ENCODE measurements around the gene CCDC27. TPM values are rescaled to one million over a fixed set of nuclear protein-coding genes. Genes with fewer than 3 reads are reported as not detected.

The CCDC27 gene
- polyA plus RNA-seq = not detected

DNA sequence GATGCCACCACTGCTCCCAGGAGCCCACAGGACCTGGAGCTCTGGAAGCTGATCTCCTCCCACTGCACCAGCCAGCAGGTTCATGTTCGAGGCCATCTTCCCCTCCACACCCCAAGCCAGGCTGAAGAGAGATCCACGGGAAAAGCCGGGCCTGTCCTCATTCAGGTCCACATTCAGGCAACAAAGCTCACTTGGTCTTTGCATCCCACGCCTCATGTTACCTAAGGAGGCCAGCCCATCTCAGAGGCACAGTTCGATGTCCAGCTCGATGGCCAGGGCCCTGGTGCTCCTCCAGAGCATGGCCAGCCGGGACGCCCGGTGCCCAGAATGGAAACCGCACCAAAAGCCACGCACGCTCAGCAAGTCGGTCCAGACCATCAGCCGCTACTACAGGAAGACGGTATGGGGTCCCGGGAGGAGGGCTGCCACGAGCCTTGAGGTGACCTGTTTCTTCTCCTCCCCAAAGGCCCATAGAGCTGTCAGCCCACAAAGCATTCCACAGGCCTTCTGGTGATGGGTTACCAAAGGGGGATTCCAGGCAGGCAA, at the start of gene CCDC27:
Gene CCDC27, plus strand, starts transcription at position 51 of the 546 bp plus-strand sequence. Its CDS starts 32 bp downstream, at position 83.
- 84 to 89% (median 86%) methylated on average over 17 of the region's 17 CpGs for WGBS, 3 donors
- H3K27ac ChIP-seq (ENCODE audit: low read depth, low read length) = no peak within 1 kb of the TSS

GRCh38 chr1:3702528-3702927, 49.7 kb upstream of the CCDC27 start:
- no peak overlapping the region for H3K27ac ChIP-seq (ENCODE audit: low read depth, low read length)
- 56 to 83% (median 67%) methylated on average over 19 of the region's 19 CpGs for WGBS, 3 donors

- H3K27ac ChIP-seq (ENCODE audit: low read depth, low read length) = no peak overlapping the region
- 60 to 75% (median 63%) methylated on average over 21 of the region's 21 CpGs for WGBS, 3 donors
These were observed 49.1 kb upstream of the CCDC27 start for GRCh38 chr1:3702990-3703728.

- WGBS, 3 donors = 43 to 82% (median 50%) methylated on average over 27 to 28 of the region's 28 CpGs
- H3K27ac ChIP-seq (ENCODE audit: low read depth, low read length) = no peak overlapping the region
These were observed 48.4 kb upstream of the CCDC27 start for GRCh38 chr1:3703786-3704371.

- 70 to 85% (median 78%) methylated on average over 19 of the region's 19 CpGs for WGBS, 3 donors
- no peak overlapping the region for H3K27ac ChIP-seq (ENCODE audit: low read depth, low read length)
These were observed 46.8 kb upstream of the CCDC27 start for GRCh38 chr1:3705341-3705950.

DNA sequence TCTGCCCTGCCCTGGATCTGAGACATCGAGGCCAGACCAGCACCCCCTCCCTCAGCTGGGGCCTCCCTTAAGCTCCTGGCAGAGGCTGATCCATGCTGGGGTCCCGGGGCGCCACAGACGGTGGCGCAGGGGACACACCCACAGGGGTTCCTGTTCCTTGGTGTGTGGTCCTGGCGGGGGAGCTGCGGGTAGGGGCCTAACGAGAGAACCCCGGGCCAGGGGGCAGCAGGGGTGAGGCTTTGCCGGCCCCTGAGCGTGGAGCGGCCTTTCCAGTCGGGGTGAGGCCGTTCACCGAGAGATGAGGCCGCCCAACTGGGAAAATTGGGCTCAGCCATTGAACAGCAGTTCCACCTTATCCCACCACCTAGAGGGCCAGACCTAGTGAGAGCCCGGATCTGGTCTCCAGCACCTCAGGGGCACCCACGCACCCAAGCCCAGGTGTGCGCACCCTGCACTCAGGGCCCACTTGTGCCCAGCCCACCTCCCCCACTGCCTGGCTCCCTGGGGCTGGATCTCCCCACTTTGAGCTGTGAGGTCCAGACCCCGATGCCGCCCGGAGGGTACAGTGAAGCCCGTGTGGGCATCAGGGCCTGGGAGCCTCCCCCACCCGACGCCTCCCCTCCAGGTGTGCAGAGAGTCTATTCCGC, 45.5 kb upstream of the CCDC27 start:
- WGBS, 3 donors = 71 to 90% (median 82%) methylated on average over 24 to 26 of the region's 26 CpGs
- H3K27ac ChIP-seq (ENCODE audit: low read depth, low read length) = no peak overlapping the region

DNA sequence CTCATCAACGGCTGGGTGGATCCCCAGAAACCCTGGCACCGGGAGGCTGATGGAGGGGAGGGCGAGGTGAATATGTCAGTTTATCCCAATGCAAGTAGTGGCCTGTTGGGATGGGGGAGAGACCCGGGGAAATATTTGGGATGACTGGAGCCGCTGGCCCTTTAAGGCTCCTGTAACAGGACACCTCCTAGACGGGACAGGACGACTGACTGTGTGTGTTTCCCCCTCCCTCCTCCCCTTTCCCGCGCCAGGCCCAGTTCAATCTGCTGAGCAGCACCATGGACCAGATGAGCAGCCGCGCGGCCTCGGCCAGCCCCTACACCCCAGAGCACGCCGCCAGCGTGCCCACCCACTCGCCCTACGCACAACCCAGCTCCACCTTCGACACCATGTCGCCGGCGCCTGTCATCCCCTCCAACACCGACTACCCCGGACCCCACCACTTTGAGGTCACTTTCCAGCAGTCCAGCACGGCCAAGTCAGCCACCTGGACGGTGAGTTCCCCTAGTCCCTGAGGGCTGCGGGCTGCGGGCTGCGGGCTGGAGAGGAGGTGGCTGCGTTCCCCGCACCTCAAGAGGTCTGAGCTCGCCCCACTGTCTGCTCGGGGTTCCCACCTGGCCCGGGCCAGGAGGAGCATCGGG, 44.8 kb upstream of the CCDC27 start:
- WGBS, 3 donors = 32 to 58% (median 34%) methylated on average over 32 to 35 of the region's 35 CpGs
- no peak overlapping the region for H3K27ac ChIP-seq (ENCODE audit: low read depth, low read length)

DNA sequence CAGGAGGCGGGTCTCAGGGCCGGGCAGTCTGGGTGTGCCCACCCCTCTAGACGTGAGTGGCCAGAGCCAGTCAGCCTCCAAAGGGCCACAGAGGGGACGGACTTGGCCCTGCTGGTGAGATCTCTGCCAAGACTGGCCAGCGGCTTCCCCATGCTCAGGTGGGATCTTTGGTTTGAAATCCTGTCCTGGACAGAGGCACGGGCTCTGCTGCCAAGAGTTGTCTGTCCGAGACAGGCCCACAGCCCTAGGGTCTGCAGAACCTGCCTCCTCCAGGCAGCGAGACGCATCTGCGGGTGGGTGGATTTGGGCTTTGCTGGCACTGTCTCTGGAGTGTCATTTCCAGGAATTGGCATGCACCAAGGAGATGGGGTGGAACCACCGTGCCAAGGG, 44.3 kb upstream of the CCDC27 start:
- H3K27ac ChIP-seq (ENCODE audit: low read depth, low read length) = no peak overlapping the region
- WGBS, 3 donors = 68 to 81% (median 73%) methylated on average over 11 of the region's 11 CpGs

DNA sequence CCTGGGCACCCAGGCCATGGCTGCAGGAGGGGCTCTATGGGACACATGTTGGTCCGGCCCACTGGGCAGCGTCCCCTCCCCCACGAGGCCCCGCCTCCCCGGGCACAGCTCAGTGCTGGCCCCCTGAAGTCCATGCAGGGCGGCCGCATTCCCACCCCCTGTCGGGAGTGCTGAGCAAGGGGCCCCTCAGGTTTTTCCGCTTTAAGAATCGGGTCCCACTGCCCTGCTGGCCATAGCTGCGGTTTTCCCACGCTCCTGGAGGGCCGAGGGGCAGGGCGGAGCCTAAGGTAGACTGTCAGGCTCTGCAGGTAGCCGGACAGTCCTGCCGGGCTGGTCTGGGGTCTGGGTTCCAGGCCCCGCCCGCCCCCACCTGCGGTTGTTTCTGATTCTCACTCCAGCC, 43.5 kb upstream of the CCDC27 start:
- H3K27ac ChIP-seq (ENCODE audit: low read depth, low read length) = no peak overlapping the region
- 8 to 31% (median 27%) methylated on average over 16 to 19 of the region's 19 CpGs for WGBS, 3 donors

GRCh38 chr1:3710251-3710650, 42.0 kb upstream of the CCDC27 start:
- no peak overlapping the region for H3K27ac ChIP-seq (ENCODE audit: low read depth, low read length)
- 86 to 92% (median 87%) methylated on average over 12 to 15 of the region's 15 CpGs for WGBS, 3 donors

GRCh38 chr1:3711381-3711779, 40.9 kb upstream of the CCDC27 start:
- 75 to 85% (median 81%) methylated on average over 11 of the region's 11 CpGs for WGBS, 3 donors
- H3K27ac ChIP-seq (ENCODE audit: low read depth, low read length) = no peak overlapping the region

GRCh38 chr1:3711780-3712451, 40.3 kb upstream of the CCDC27 start:
- H3K27ac ChIP-seq (ENCODE audit: low read depth, low read length) = no peak overlapping the region
- 67 to 78% (median 75%) methylated on average over 24 of the region's 24 CpGs for WGBS, 3 donors

- H3K27ac ChIP-seq (ENCODE audit: low read depth, low read length) = no peak overlapping the region
- WGBS, 3 donors = 63 to 70% (median 63%) methylated on average over 18 to 19 of the region's 19 CpGs
These were observed 39.4 kb upstream of the CCDC27 start for GRCh38 chr1:3712573-3713535.

- 82 to 95% (median 95%) methylated on average over 7 of the region's 7 CpGs for WGBS, 3 donors
- no peak overlapping the region for H3K27ac ChIP-seq (ENCODE audit: low read depth, low read length)
These were observed 38.4 kb upstream of the CCDC27 start for GRCh38 chr1:3713840-3714239.

DNA sequence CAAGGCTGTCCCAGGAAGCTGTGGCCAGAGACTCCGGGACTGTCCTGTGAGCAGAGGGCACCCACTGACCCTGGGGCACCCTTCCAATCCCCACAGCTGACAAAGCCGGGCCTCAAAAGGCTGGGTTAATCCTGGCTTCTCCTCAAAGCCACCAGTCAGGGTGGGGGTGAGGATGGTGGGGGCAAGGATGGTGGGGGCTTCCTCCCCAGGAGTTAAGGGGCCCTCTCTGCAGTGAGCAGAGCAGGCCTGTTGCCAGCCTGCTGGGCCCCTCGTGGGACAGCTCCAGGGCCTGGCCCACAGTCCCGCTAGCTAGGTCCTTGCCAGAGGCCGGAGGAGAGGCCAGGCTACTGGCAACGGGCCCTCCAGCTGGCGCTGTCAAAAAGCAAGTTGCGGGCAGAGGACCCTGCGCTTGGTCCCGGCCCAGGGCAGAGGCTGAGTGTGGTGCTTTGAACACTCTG, 37.9 kb upstream of the CCDC27 start:
- no peak overlapping the region for H3K27ac ChIP-seq (ENCODE audit: low read depth, low read length)
- WGBS, 3 donors = 70 to 75% (median 73%) methylated on average over 8 to 10 of the region's 10 CpGs

DNA sequence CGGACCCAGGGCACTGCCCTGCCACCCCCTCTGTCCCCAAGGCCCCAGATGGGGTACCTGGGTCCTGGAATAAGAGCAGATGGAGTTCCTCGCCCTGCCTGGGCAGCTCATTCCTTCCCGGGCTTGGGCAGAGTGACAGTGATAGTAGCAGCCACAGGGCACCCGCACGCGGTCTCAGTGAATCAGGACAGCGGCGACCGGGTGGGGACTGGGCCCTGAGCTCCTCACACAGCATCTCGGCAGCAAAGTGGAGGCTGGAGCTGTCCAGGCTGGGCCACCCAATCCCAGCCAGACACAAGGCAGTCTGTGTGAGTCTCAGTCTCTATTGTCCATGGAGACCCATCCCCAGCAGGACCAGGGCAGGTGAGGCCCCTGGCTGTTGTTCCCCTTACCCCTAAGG, 37.4 kb upstream of the CCDC27 start:
- WGBS, 3 donors = 86 to 89% (median 86%) methylated on average over 10 of the region's 10 CpGs

GRCh38 chr1:3716351-3716750, 35.9 kb upstream of the CCDC27 start:
- H3K27ac ChIP-seq (ENCODE audit: low read depth, low read length) = no peak overlapping the region
- WGBS, 3 donors = 76 to 82% (median 82%) methylated on average over 6 of the region's 6 CpGs

More for the DNA sequence above, 37.4 kb upstream of the CCDC27 start:
- H3K27ac ChIP-seq (ENCODE audit: low read depth, low read length) = no peak overlapping the region

All from adipose tissue (tissue), 3 donors.